GM12878 (cell line): Measurements from ENCODE around the gene ODAD2. TPM values are rescaled to one million over a fixed set of nuclear protein-coding genes. Genes with fewer than 3 reads are reported as not detected.

Source experiments
- ATAC-seq: fragments of 200-7000 bp; cut with Tn5 transposase; 3 replicates; pipeline ENCODE4 v1.9.1; 2020; ENCODE audit warnings: mild to moderate bottlenecking, moderate library complexity
- BruUV-seq: library from RNA; stranded (reverse); fragments of 400-500 nt; replicated peaks from 2 replicates; lab custom pipeline; 2021; lab: Mats Ljungman, UMichigan
- CTCF ChIA-PET: fragments of 300-600 bp; sonication (Branson Sonifier 250); formaldehyde crosslinking; extraction: SDS; loops from one replicate; lab custom pipeline; 2021; ENCODE audit warnings: inconsistent platforms; lab: Yijun Ruan, JAX
- POLR2A ChIA-PET: fragments of 350-600 bp; formaldehyde crosslinking; extraction: SDS; loops from one replicate; lab custom pipeline; 2021; ENCODE audit warnings: inconsistent platforms; lab: Charles Lee
- RAD21 ChIA-PET: fragments of 300-600 bp; sonication (Branson Sonifier 250); formaldehyde crosslinking; loops from one replicate; lab custom pipeline; 2023; ENCODE audit warnings: antibody characterized with exemption; ENCODE audit not compliant: unreplicated experiment; lab: Charles Lee
- SMC1A ChIA-PET: fragments of 300-600 bp; sonication (Branson Sonifier 250); formaldehyde crosslinking; loops from one replicate; lab custom pipeline; 2023; ENCODE audit not compliant: unreplicated experiment, uncharacterized antibody; lab: Charles Lee
- DNase-seq: peaks from one replicate; pipeline ENCODE4 v3.0.0-alpha.2; 2011; ENCODE audit warnings: low read depth, low spot score
- FAIRE-seq: peaks from 3 replicates; lab custom pipeline; 2011; peaks lifted over from hg19 to GRCh38; lab: Jason Lieb, UNC
- H2AFZ ChIP-seq: 2 replicates; pipeline ENCODE4 v1.6.0; 2011; ENCODE audit warnings: low read depth, low read length, control low read depth; ENCODE audit not compliant: control insufficient read depth
- H3K27ac ChIP-seq: 2 replicates; pipeline ENCODE4 v1.5.1; 2011; ENCODE audit warnings: control low read depth; ENCODE audit not compliant: control insufficient read depth, insufficient read depth
- H3K27me3 ChIP-seq, 2 experiments: replicated peaks in 1 of 2; 2 replicates each; pipeline versions ENCODE4 v1.6.0 to v1.6.1; 2011; ENCODE audit warnings: low read length in 1 of 2; ENCODE audit not compliant: control insufficient read depth in 2 of 2, insufficient read depth in 2 of 2
- H3K36me3 ChIP-seq, 2 experiments: 2 replicates each; pipeline ENCODE4 v1.5.1; 2011; ENCODE audit warnings: low read length in 1 of 2; ENCODE audit not compliant: control insufficient read depth in 2 of 2, insufficient read depth in 2 of 2
- H3K4me1 ChIP-seq: 2 replicates; pipeline ENCODE4 v1.6.1; 2011; ENCODE audit warnings: mild to moderate bottlenecking, low read length, moderate library complexity, mixed read lengths; ENCODE audit not compliant: control insufficient read depth, insufficient read depth
- H3K4me2 ChIP-seq: 2 replicates; pipeline ENCODE4 v1.6.0; 2011; ENCODE audit warnings: control low read depth; ENCODE audit not compliant: control insufficient read depth, insufficient read depth
- H3K4me3 ChIP-seq: fragments of 200-600 bp; sonication (generic); 2 replicates; pipeline ENCODE4 v1.5.1; 2016
- H3K79me2 ChIP-seq: 2 replicates; pipeline ENCODE4 v1.6.0; 2011; ENCODE audit warnings: low read length; ENCODE audit not compliant: control insufficient read depth, insufficient read depth
- H3K9ac ChIP-seq: 2 replicates; pipeline ENCODE4 v1.8.0; 2011; ENCODE audit warnings: low read length, control low read depth, mixed read lengths; ENCODE audit not compliant: control insufficient read depth, insufficient read depth
- H3K9me3 ChIP-seq: replicated peaks from 3 replicates; pipeline ENCODE4 v1.5.1; 2011; ENCODE audit warnings: mild to moderate bottlenecking, low read length; ENCODE audit not compliant: control insufficient read depth, insufficient read depth
- H4K20me1 ChIP-seq: 2 replicates; pipeline ENCODE4 v1.6.0; 2011; ENCODE audit not compliant: control insufficient read depth, insufficient read depth
- CBX5 ChIP-seq: sonication (generic); IDR thresholded peaks from 2 replicates; pipeline ENCODE4 v1.6.1; 2016; ENCODE audit warnings: low read depth, moderate library complexity, mild to moderate bottlenecking, inconsistent platforms
- EED ChIP-seq: sonication (generic); IDR thresholded peaks from 2 replicates; pipeline ENCODE4 v1.6.1; 2016; ENCODE audit warnings: antibody characterized with exemption, low read depth
- ETV6 ChIP-seq, 2 experiments: fragments of 450-650 bp in 1 of 2; IDR thresholded peaks in 1 of 2; conservative IDR thresholded peaks in 1 of 2; 2 replicates each; pipeline ENCODE4 v1.6.1; 2014; ENCODE audit warnings: antibody characterized with exemption in 1 of 2, borderline replicate concordance in 1 of 2, low read depth in 1 of 2, mild to moderate bottlenecking in 1 of 2, moderate library complexity in 1 of 2
- LARP7 ChIP-seq: fragments of 450-650 bp; IDR thresholded peaks from 2 replicates; pipeline ENCODE4 v1.6.1; 2017; ENCODE audit warnings: mild to moderate bottlenecking
- MLLT1 ChIP-seq: fragments of 450-650 bp; IDR thresholded peaks from 2 replicates; pipeline ENCODE4 v1.6.1; 2016; ENCODE audit warnings: mild to moderate bottlenecking
- MXI1 ChIP-seq: fragments of 150-350 bp; IDR thresholded peaks from 2 replicates; pipeline ENCODE4 v1.6.1; 2011; ENCODE audit warnings: low read depth, mild to moderate bottlenecking, inconsistent platforms, low read length, improper control_type of control experiment
- NBN ChIP-seq: fragments of 450-650 bp; IDR thresholded peaks from 2 replicates; pipeline ENCODE4 v1.6.1; 2016
- NFIC ChIP-seq: IDR thresholded peaks from 2 replicates; pipeline ENCODE4 v1.6.1; 2012; ENCODE audit warnings: low read depth, mild to moderate bottlenecking, inconsistent platforms, low read length, moderate library complexity
- NR2C2 ChIP-seq: IDR thresholded peaks from 2 replicates; pipeline ENCODE4 v1.6.1; 2011; ENCODE audit warnings: borderline replicate concordance, low read depth; ENCODE audit not compliant: control insufficient read depth, insufficient read length
- POLR2AphosphoS2 ChIP-seq: IDR thresholded peaks from 2 replicates; pipeline ENCODE4 v1.6.1; 2011; ENCODE audit warnings: low read depth, mild to moderate bottlenecking, low read length, improper control_type of control experiment, moderate library complexity
- RCOR1 ChIP-seq: conservative IDR thresholded peaks from 2 replicates; pipeline ENCODE4 v1.6.1; 2012; ENCODE audit warnings: low read depth, low read length, improper control_type of control experiment
- RELA ChIP-seq: fragments of 450-650 bp; IDR thresholded peaks from 2 replicates; pipeline ENCODE4 v1.8.0; 2014; ENCODE audit warnings: borderline replicate concordance; ENCODE audit not compliant: partially characterized antibody
- WRNIP1 ChIP-seq: IDR thresholded peaks from 2 replicates; pipeline ENCODE4 v1.6.1; 2011; ENCODE audit warnings: low read depth, low read length, improper control_type of control experiment, borderline replicate concordance
- ZNF274 ChIP-seq: IDR thresholded peaks from one replicate; pipeline ENCODE4 v1.8.0; 2011; ENCODE audit not compliant: insufficient read length, insufficient read depth
- ZNF687 ChIP-seq: fragments of 450-650 bp; IDR thresholded peaks from 2 replicates; pipeline ENCODE4 v1.6.1; 2017; ENCODE audit warnings: mild to moderate bottlenecking, moderate library complexity
- ZSCAN29 ChIP-seq: fragments of 450-650 bp; IDR thresholded peaks from 2 replicates; pipeline ENCODE4 v1.6.1; 2017; ENCODE audit warnings: mild to moderate bottlenecking, moderate library complexity
- WGBS: methylation state at CpG from one replicate; pipeline ENCODE4 v1.1.6; 2016; ENCODE audit warnings: low lambda C conversion rate; ENCODE audit not compliant: insufficient replicate concordance, insufficient coverage; ENCODE audit errors: missing lambda C conversion rate; 5-methylcytosine and 5-hydroxymethylcytosine counted together
- in situ Hi-C: fragments of 300-500 bp; cut with MboI; formaldehyde crosslinking; loops from 9 replicates; pipeline ENCODE4 v1.14.3; 2018; ENCODE audit warnings: mixed read lengths
- intact Hi-C: fragments of 100-400 bp; cut with micrococcal nuclease; formaldehyde crosslinking; loops from one replicate; pipeline ENCODE4 v1.14.2; 2022; ENCODE audit not compliant: unreplicated experiment
- polyA plus RNA-seq, 11 experiments: library from polyadenylated mRNA; depleted of rRNA in 4 of 11; unstranded in 6 of 11; stranded (reverse) in 5 of 11; fragments of >200 nt; fragmentation: Nextera tagmentation in 4 of 11; fragmentation: Illumina TruSeq in 1 of 11; extraction: Ambion mirVana in 4 of 11; extraction: Trizol in 1 of 11; gene quantifications; 1 replicate in 1 of 11; 2 replicates in 10 of 11; pipeline versions ENCODE4 v1.2.1 to v1.2.3, GENCODE V29; 2011 to 2016; ENCODE audit warnings: inconsistent platforms in 2 of 11, missing spikeins in 2 of 11, low read depth in 1 of 11
- total RNA-seq, 4 experiments: library from RNA; depleted of rRNA in 3 of 4; stranded (reverse); fragments of >200 nt in 3 of 4; fragmentation: Illumina TruSeq in 1 of 4; extraction: Trizol in 1 of 4; gene quantifications; 2 replicates each; pipeline versions ENCODE4 v1.2.1 to v1.2.3, GENCODE V29; 2013 to 2021
- TF ChIP-seq, protein P1 (sequence below): IDR thresholded peaks from 2 replicates; pipeline ENCODE4 v1.6.1; 2011; ENCODE audit warnings: borderline replicate concordance, low read depth, mild to moderate bottlenecking, moderate library complexity, low read length; ENCODE audit not compliant: insufficient read depth, poor library complexity, severe bottlenecking

ODAD2 gene
- total and polyA plus RNA-seq, 10 of the 15 experiments (the other 5 are each of a cell fraction or from before 2014, with no cell fraction given) = not detected

GRCh38 chr10:27815261-27815660 is 183.6 kb downstream of the ODAD2 start:
- intact Hi-C loops (no loop called here), in situ Hi-C loops (no loop called here)
- Histone ChIP-seq H3K36me3 (no peaks in the 10 kb centered on the region), H3K4me2 (no peak overlapping the region), H3K9me3 (no peaks in the 10 kb centered on the region; the same call in 2 of the 3 replicates), H3K27ac (no peak overlapping the region), H3K27me3 (no peaks in the 10 kb centered on the region), H3K9ac (no peak overlapping the region), H3K4me1 (no peaks in the 10 kb centered on the region), H4K20me1 (no peaks in the 10 kb centered on the region), H3K4me3 (no peak overlapping the region), H3K79me2 (no peaks in the 10 kb centered on the region), H2AFZ (no peak overlapping the region)
- 2% methylated on average over 3 of the region's 3 CpGs for WGBS
- no peak for DNase-seq
- no peak for ATAC-seq
- ChIA-PET CTCF (no interaction called here), RAD21 (no interaction called here), POLR2A (no interaction called here), SMC1A (no interaction called here)
- no peak for FAIRE-seq
- BruUV-seq = no TSS peak
- no peak for TF ChIP-seq WRNIP1
- TF ChIP-seq LARP7 = no peak
- TF ChIP-seq POLR2AphosphoS2 = no peak
- TF ChIP-seq ZSCAN29 = no peak
- TF ChIP-seq, protein P1, sequence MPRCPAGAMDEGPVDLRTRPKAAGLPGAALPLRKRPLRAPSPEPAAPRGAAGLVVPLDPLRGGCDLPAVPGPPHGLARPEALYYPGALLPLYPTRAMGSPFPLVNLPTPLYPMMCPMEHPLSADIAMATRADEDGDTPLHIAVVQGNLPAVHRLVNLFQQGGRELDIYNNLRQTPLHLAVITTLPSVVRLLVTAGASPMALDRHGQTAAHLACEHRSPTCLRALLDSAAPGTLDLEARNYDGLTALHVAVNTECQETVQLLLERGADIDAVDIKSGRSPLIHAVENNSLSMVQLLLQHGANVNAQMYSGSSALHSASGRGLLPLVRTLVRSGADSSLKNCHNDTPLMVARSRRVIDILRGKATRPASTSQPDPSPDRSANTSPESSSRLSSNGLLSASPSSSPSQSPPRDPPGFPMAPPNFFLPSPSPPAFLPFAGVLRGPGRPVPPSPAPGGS = no peak
- TF ChIP-seq NBN = no peak
- no peak for TF ChIP-seq ZNF687
- no peak for TF ChIP-seq RELA
- no peak for TF ChIP-seq CBX5
- TF ChIP-seq NFIC = no peak
- no peak for TF ChIP-seq ZNF274
- TF ChIP-seq ETV6 (conservative IDR thresholded peaks at IDR 0.05 in 1 of 2, IDR thresholded peaks at IDR 0.05 in 1 of 2; ENCODE audit: borderline replicate concordance in 1 of 2, low read depth in 1 of 2) = no peak
- no peak for TF ChIP-seq MXI1
- no peak for TF ChIP-seq MLLT1
- no peak for TF ChIP-seq EED
- no peak for TF ChIP-seq RCOR1
- TF ChIP-seq NR2C2 = no peak
